HG02973 (cell line): ENCODE data around the gene BFSP2.
A peak's percentile ranks its signal among the peaks of the same experiment; 100 is the strongest.

Source experiments
- ATAC-seq: cut with Tn5 transposase; IDR thresholded peaks from one replicate; pipeline ENCODE4 v1.9.1; 2021; ENCODE audit warnings: moderate library complexity; ENCODE audit not compliant: unreplicated experiment

BFSP2 gene

GRCh38 chr3:133381346-133382109 is 18.3 kb upstream of the BFSP2 start:
- ATAC-seq, result no peak

DNA sequence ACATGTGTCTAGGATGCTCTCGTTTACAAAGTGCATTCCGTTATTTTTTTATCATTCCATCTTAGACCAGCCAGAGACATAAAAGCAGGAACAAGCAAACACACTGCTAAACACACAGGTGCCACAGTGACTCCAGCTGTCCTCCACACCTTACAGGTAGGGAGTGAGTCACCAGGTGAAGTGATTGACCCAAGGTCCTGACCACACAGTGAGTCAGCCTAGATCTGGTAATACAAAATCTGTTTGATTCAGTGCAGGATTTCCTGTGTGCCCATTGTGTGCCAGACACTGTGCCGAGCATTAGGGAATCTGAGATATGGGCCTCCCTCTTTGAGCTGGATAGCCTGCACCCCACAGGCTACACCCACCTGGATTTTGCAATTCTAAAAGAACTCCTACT is 16.7 kb upstream of the BFSP2 start:
- ATAC-seq, result no peak

DNA sequence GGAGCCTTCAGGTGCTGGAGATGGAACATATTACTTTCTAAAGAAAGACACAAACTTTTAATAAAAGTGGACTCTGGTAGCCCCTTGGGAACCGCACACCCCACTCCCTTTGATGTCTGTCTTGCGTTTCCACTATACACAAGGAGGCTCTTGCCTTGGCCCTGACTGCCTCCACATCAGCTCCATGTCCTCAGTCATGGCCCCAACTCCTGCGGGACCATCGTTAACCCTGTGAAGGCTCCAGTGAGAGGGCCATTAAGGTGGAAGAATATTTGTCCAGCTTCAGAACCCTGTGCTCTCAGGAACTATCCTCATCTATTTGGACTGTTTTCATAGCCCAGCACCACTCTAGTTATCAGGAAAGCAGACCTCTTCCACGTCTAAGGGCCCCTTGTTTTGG is 16.1 kb upstream of the BFSP2 start:
- ATAC-seq, result no peak

DNA sequence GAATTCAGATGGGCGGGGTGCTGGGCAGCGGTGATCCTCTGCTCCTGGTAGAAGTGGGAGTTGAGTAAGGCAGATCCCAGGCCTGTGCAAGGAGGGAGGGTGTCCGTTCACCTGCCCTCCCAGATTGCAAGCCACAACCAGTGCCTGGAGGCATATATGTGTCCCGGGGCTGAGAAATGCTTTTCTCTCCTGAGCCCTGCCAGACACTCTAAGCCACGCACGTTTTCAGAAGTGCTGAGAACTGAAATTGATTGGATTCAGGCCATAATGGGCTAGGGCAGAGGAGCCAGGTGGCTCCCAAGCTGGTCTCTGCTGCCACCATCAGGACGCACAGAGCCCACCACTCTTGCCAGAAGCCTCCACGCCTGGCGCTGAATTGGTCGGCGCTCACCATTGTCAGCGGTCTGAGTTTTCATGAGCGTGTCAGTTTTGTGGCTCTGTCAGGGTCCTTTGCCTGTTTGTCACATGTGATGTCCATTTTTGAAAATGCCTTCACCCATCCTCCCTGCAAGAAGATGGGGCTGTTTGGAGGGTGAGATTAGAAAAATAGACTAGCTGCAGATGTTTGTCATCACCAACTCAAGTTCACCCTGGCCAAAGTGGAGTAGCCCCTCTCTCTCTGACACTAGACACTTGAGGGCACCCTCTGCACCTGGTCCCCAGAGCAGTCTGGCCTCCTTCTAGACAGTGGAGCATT is 15.4 kb upstream of the BFSP2 start:
- peak; percentile 83 for ATAC-seq

GRCh38 chr3:133386876-133387275 is 13.0 kb upstream of the BFSP2 start:
- no peak for ATAC-seq

DNA sequence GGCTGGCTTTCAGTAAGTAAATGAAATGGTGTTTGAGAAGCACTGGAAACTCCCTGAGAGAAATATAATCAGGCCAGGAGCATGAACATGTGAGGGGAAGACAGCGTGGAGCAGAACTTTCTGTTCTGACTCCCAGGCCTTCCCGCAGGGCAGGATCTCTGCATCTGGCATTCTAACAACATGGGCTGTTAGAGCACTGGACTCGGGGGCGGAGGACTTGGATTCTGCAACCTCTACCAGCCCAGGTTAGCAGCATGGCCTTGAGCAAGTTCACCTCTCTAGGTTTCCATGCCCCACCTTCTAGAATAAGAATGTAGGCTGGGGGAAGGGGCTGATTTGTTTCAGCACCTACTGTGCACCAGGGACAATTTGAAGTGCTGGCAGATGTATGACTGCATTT is 12.5 kb upstream of the BFSP2 start:
- ATAC-seq, result no peak

GRCh38 chr3:133388696-133389395 is 11.0 kb upstream of the BFSP2 start:
- no peak for ATAC-seq

DNA sequence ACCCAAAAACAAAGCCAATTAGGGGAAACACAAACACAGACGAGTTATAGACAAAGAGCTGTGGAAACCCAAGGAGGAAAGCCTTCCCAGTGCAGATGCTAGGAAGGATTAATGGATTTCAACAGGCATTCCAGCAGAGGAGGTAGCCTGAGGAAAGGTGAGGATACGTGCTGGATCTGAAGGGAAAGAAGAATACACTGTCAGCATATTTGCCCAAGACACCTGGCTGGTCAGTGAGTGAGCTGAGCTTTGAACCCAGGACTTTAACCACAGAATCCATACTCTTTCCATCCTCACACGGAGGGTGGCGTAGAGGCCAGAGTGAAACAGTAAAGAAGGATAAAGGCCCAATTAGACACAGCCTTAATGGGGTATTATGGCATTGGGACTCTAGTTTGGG is 9.1 kb upstream of the BFSP2 start:
- no peak for ATAC-seq

DNA sequence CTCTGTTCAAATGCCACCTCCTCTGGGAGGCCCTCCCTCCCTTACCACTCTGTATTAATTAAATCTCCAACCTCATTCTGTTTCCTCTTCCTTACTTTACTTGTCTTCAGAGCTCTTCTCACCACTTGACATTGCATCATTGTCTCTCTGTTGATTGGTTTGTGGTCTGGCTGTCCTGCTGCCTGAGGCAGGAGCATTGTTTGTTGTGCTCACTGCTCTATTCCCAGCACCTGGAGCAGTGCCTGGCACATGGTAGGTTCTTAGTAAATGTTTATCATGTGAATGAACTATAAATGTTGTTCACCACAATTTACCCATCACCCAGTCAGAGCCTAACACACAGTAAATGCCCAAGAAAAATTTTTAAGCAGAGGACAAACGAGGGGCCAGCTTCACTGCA is 6.7 kb upstream of the BFSP2 start:
- ATAC-seq, result no peak

DNA sequence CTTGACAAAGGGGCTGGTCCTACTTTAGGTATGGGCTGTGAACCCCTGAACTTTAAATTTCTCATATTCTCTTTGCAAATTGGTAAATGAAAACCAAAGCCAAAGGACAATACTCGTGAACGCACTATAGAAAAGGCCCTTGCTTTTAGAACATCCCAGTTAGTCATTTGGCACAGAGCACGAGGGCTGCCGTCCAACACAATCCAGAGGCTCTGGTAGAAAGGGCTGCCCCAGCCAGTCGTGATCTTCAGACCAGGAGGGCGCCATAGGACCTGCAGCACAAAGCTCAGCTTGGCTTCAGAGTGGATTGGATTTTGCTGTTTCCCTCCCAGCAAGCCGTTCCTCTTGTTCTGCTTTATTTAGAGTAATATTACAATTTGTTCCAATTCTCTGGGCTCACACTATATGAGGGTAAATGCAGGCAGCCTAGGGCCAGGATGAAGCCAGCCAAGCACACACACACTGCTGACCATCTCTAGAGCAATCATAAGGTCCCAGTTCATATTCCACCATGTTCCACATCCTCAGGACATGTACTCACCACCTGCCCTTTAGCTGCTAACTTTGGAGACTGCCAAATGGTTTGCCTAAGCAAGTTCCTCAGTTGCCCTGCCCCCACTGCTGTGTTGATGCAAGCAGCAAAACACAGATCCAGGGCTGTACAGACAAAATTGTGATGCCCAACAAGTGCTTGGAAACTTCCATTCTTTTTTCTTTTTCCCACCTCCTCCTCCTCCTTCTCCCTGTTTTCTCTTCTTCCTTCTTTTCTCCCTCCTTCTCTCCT is 6.0 kb upstream of the BFSP2 start:
- ATAC-seq, result no peak

DNA sequence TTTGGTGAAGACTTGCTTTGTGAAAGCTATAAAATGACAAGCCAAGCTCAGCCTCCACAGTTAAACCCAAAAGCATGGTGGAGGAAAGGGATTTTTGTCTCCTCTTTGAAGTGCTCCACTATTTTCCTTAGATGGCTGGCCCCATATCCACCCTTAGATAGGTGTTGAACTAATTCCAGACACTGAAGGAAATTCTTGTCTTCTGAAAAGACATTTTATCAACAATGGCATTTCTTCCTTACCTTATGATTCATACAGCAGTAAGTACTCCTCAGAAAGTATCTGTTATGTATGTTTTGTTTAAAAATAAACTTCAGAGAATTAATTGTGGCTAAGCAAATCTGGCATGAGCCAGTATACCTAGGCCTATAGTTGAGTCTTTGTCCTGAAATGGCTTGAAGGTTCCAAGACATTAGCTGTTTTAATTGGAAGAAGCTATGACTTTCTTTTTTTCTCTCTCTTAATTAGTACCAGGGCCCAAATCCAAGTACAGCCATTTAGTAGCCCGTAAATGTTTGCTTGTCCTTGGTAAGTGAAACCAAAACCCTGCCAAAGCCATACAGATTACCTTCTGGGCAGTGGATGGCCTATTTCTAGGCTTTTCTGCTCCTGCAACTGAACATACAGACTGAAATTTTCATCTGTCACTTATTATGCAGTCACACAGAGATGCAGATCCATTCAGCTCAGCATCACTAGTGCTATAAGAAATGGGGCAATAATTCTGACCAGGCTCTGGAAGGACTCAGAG is 5.1 kb upstream of the BFSP2 start:
- no peak for ATAC-seq

DNA sequence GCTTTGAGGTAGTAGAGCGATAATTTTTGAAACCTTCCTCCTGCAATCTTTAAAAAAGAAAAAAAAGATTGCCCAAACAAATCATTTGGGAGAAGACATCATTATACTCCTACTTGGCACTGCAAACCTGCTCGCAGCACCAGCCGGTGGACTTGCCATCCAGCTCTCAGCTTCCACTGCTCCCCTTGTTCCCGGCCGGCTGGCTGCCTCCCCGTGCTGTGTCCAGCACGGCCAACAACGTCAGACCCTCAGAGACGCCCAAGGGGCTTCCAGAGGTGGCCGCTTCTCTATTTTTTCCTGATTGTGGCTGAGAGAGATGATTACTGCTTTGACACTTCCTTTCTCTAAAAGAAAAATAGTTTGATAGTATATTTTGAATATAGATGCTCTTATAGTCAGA is 3.0 kb upstream of the BFSP2 start:
- no peak for ATAC-seq

DNA sequence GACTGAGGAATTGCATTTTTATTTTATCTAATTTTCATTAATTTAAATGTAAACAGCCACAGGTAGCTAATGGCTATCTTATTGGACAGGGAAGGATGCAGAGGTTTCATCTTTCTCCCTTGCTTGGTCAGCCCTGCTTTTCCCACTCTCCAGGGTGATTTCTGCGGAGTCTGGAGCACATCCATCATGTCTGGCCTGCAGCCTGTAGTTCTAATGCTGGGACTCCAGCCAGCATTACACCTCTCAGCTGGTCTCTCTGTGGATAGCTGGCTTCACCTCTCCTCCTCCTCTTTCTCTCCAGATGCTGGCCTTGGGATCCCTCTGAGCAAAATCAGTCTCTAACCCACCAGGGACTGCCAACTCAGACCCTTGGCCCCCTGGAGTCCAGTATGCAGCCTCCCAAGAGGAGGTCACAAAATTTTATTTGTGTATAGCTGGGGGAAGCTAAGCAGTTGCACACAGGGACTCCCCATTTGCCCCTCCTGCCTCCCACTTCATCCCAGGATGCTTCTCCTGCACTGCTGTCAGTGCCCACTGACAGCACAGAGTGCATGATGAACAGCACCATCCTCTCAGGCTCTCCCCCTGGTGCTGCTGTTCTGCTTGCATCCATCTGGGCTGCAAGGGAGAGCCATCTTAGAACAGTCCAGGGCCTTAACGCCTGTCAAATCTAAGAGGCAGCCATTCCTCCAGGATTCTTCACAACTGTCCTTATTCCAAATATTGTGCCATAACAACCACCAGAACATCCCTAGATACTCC is 1.7 kb downstream of the BFSP2 start:
- no peak for ATAC-seq

DNA sequence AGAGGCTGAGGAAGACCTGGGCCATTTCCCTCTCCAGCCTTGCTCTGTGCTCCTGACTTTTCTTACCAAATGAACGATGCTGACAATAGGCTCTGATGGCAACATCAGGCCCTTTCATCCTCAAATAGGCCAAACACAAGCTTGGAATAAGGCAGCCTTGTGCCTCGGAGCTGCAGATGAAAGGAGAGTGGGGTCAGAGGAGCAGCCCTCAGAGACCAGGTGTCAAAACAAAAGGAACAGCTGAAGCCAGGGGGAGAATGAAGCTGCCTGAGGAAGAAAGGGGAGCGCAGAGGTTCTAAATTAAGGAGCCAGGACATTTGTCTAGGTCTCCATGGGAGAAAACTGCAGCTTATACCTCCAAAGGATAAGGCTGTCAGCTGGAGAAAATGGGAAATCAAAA is 5.1 kb downstream of the BFSP2 start:
- ATAC-seq, result no peak

DNA sequence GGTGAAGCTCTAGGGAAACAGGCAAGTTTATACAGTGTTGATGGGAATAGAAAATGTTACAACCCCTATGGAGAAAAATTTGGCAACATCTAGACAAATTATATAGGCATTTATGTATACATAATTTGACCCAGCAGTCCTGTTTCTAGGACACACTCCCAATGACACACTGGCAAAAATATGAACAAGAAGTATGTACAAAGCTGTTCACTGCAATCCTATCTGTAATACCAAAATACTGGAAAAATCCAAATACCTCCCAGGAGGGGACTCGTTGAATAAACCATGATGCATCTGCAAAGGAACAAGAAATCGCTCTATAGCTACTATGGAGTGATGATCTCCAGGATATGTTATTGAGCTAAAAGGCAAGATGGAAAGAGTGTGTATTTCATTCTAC is 8.5 kb downstream of the BFSP2 start:
- no peak for ATAC-seq

DNA sequence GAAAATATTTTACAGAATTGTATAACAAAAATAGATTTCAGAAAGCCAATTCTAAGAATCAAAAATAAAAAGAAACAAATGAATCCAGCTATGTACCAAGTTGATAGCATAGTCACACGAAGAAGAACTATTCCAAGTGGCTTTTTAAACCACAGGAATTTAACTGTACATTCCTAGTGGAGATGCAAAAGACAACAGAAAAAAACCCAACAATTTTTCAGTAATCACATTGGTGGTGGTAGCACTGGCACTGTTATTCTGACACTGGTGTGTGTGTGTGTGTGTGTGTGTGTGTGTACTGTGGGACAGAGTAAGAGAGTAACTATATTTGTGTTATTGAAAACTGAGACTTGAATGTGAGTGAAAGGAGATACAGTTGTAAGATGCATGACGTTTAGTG is 9.1 kb downstream of the BFSP2 start:
- no peak for ATAC-seq

GRCh38 chr3:133410191-133410892 is 10.5 kb downstream of the BFSP2 start:
- ATAC-seq, result no peak

DNA sequence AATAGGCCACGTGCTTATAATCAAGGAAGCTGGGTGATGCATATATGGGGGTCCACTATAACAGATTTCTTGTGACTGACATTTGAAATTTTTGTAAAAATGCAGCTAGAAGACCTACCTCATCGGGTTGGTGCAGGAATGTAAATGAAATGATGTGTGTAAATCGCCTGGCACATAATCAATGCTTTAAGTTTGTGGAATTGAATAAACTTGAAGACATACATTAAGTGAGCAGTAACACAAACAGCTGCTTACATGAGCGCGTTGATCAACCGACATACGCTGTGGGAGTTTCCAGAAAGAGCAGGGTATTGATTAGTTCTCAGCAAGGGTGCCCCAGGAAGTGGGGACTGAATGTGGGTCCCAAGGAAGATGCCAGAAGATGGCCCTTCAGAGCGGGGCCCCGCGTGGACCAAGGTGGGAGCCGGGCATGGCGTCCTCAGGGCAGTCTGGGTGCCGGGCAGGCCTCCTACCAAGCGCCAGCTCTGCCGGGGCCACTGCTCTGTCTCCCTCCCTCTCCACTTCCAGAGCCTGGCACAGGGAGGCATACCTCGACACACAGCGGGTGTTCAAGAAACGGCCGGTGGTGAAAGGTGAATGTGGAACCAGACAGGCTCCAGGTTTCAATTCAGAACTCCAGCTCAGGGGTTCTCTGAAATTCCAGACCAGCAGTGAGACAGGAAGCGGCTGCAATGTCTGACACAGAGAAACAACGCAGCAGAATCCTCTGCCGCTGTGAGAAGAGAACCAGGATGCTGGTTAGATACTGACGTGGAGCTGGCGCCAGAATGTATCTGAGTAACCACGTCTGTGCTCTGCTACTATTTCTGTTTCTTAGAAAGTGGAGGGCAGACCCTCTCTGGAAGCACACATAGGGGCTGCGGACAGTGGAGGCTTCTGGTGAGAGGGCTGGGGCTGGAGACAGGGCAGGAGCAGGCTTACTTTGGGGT is 12.6 kb downstream of the BFSP2 start:
- no peak for ATAC-seq
